GM19240 (cell line): ENCODE data around the gene TAOK3.
"Not testable (repeated sequence)": the region's sequence is repeated elsewhere in the genome, so short reads cannot be mapped to it uniquely, and the experiment has no call there.

Source experiments
- DNase-seq: peaks from one replicate; pipeline ENCODE4 v3.0.0; 2011; ENCODE audit warnings: low spot score; ENCODE audit not compliant: insufficient read length

TAOK3 gene

GRCh38 chr12:118144499-118144898, 228.2 kb downstream of the TAOK3 start:
- no peak for DNase-seq

DNA sequence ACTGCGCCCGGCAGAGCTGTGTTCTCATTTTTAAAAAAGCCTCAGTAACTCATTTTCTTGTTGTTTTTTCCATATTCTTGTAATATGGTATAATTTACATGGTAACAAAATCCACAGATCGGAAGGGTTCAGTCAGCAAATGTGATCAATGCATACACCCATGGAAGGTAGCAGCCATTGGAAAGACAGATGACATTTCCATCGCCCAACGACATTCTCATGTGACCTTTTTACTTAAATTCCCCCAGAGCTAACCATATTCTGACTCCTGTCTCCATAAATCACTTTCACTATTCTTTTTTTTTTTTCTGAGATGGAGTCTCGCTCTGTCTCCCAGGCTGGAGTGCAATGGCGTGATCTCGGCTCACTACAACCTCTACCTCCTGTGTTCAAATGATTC, 231.9 kb downstream of the TAOK3 start:
- DNase-seq: no peak

DNA sequence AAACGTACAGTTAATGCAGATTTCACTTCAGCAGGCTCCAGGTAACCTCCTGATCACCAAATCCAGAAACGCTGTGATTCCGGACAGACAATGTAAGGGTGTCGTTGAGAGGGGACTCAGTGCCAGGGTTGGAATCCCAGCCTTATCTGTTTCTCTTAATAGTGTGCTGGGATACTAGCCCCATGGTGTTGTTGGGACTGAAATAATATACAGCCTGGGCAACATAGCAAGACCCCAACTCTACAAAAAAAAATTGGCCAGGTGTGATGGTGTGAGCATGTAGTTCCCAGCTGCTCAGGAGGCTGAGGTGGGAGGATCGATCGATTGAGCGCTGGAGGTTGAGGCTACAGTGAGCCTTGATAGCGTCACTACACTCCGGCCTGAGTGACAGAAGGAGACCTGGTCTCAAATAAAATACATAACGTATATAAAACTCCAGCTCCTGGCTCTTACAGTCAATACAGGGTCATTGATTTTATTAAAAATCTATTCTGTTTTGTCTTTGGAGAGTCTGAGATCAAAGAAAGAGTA, 235.5 kb downstream of the TAOK3 start:
- DNase-seq: no peak

DNA sequence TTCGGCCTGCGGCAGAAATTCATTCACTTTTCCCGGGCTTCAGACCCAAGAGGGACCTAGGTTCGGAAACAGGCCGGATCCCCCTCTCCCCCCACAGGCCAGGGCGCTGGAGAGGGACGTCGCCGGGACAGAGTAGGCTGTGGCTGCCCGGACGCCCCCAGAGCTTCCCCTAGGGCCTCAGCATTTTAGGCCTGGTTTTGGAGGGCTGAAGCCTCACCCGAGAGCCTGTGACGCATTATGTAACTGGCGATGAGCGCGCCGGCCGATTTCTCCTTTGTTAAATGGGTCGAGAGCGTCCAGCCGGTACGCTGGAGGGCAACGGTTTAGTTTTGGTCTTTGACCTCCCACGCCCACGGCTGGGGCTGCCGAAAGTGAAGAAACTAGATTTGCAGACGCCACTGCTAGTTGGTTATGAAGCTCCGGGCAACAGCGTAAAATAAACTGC, 236.1 kb downstream of the TAOK3 start:
- DNase-seq: peak; percentile 22

DNA sequence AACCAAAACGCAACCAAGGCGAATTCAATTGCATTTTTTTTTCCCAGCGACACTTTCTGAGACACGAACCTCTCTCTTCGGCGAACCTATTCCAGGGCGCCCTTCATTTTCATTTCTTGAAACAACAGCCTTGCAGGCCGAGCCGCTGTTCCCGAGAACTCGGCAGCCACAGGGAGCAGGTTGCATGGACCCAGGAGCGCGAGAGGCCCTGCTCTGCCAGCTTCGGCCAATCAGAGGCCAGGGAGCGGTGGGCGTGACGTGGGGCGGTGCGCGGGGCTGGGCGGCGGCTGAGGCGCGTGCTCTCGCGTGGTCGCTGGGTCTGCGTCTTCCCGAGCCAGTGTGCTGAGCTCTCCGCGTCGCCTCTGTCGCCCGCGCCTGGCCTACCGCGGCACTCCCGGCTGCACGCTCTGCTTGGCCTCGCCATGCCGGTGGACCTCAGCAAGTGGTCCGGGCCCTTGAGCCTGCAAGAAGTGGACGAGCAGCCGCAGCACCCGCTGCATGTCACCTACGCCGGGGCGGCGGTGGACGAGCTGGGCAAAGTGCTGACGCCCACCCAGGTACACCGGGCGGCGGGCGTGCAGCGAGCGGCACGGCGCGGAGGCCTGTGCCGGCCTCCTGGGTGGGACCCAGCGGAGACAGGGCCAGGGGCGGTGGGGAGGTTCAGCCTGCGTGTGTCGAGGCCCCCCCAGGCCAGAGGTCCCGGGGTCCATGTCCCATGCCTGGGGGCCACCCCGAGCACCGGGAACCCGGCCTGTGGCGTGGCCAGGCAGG, 236.7 kb downstream of the TAOK3 start, which contains the start of gene PEBP1:
PEBP1 (plus strand) TSS at position 337 of the 771 bp plus-strand sequence; CDS start at position 423, 86 bp downstream.
- DNase-seq: peak; percentile 86

DNA sequence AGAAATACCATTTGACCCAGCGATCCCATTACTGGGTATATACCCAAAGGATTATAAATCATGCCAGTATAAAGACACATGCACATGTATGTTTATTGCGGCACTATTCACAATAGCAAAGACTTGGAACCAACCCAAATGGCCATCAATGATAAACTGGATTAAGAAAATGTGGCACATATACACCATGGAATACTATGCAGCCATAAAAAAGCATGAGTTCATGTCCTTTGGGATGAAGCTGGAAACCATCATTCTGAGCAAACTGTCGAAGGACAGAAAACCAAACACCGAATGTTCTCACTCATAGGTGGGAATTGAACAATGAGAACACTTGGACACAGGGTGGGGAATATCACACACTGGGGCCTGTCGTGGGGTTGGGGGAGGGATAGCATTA, 243.3 kb downstream of the TAOK3 start:
- not testable (repeated sequence) for DNase-seq

GRCh38 chr12:118127867-118128266, 244.8 kb downstream of the TAOK3 start:
- no peak for DNase-seq

- DNase-seq: no peak
These were observed 246.5 kb downstream of the TAOK3 start for GRCh38 chr12:118126119-118126757.

- no peak for DNase-seq
These were observed 247.0 kb downstream of the TAOK3 start for GRCh38 chr12:118125743-118126118.

DNA sequence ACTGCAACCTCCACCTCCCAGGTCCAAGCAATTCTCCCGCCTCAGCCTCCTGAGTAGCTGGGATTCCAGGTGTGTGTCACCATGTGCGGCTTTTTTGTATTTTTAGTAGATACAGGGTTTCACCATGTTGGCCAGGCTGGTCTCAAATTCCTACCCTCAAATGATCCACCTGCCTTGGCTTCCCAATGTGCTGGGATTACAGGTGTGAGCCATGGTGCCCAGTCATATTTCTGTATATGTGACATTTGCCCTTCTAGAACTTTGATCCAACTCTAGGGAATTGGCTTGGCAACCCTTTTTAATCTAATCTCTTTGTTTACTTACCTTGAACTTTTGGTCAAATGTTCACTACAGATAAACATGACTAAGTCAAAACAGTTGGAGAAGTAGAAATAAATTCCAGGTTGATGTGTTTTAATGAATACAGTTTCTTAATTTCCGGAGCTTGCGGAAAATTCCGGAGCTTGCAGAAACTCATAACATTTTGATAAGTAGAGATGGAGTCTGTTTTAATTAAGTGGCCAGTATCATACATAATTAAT, 248.3 kb downstream of the TAOK3 start:
- no peak for DNase-seq

DNA sequence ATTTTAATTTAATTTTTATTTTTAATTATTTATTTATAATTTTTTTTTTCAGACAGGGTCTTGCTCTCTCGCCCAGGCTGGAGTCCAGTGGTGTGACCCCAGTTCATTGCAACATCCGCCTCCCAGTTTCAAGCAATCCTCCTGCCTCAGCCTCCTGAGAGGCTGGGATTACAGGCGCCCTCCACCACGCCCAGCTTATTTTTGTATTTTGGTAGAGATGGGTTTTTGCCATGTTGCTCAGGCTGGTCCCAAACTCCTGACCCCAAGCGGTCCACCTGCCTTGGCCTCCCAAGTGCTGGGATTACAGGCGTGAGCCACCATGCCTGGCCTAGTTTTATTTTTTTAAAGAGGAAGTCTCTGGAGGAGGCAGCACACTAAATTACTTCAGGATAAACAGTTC, 250.4 kb downstream of the TAOK3 start:
- no peak for DNase-seq

GRCh38 chr12:118120579-118121363, 251.9 kb downstream of the TAOK3 start:
- DNase-seq: peak; percentile 85

DNA sequence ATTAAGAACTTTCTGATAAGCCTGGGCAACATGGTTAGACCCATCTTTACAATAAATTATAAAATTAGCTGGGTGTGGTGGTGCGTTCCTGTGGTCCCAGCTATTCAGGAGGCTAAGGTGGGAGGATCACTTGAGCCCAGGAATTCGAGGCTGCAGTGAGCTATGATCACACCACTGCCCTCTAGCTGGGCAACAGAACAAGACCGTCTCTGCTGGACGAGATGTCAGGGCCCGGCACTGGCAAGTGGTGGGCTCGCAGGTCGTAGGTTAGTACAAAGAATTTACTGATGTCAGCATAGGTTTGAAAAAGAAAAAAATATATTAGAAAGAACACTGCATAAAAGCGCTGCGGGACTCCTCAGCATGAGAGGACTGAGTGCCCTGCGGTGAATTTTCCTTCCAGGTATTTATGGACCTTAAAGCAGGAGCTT, 253.2 kb downstream of the TAOK3 start:
- DNase-seq: no peak

GRCh38 chr12:118109088-118109487, 263.6 kb downstream of the TAOK3 start:
- DNase-seq: no peak

DNA sequence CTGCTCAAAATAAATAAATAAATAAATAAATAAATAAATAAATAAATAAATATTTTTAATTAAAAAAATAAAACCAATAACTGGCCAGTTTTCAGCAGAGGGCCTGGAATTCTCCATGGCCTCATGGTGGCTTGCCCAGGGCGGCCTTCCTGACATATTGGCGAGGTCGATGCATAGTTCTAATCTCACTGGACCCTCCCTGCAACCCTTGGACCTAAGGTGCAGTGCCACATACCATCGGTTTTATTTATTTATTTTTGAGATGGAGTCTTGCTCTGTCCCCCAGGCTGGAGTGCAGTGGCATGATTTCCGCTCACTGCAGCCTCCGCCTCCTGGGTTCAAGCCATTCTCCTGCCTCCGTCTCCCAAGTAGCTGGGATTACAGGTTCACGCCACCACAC, 265.0 kb downstream of the TAOK3 start:
- no peak for DNase-seq

DNA sequence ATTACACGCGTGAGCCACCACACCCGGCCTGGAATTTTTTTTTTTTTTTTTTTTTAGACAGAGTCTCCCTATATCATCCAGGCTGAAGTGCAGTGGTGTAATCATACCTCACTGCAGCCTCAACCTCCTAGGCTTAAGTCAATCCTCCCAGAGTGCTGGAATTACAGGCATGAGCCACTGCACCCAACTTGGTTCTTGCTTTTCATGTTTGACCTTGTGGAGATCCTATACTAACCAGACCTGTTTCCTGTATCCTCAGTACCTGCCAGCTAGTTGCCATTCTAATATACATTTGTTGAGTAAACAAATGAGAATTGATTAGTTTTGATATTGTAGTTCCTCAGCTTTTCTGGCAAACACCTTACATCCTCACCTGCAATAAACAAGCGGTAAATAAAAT, 265.7 kb downstream of the TAOK3 start:
- DNase-seq: no peak

DNA sequence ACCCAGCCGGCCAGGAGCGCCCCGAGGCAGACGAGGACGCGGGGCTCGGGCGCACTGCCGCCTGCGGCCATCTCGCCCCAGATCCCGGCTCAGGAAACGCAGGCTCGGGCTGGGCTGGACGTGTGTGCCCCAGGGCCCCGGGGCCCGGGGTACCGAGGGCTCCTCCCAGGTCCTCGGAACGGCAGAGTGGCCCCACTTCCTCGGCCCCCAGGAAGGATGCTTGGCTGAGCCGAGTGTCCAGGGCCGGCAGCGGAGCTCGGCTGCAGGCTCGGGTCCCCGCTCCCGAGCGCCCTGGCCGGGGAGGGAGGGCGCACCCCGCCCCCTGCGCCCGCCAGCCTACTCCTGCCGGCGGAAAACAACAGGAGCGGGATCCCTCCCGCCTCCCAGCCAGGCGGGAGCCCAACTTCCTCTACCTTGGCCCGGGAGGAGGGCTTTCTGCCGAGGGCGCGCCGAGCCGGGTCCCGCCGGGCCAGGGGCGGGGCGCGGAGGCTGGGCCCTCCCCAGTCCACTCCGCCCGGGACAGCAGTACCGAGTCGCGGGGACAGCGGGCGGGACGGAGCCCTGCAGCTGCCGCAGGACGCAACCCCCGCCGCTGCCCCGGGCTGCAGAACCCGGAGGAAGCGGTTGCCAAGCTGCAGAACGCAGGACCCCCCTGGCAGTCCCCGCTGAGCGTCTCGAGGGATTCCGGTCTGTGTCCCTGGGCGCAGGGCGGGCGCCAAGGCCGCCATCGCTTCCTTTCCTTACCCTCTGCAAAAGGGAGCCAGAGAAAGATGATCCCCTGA, 268.9 kb downstream of the TAOK3 start, which contains the start of gene VSIG10:
VSIG10 (minus strand) TSS at position 411 of the 782 bp plus-strand sequence; CDS start at position 71, 340 bp downstream.
- DNase-seq: no peak

DNA sequence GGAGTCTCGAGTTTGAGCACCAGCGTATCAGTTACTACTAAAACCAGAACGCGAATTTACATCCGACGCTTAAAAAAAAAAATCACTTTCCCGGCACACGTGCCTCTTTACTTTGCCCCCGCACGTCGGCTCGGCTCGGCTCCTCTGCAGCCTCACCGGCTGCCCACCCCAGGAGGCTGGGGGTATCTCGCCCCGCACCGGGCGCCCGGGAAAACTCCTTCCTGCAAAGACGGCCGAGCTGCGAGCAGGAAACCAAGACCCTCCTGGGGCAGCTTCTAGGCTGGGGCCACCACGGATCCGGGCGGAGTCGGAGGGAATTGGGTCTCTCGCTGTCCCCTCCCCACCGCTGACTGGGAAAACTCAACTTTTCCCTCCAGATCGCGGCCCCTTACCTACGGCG, 269.5 kb downstream of the TAOK3 start:
- DNase-seq: no peak

- no peak for DNase-seq
These were observed 270.1 kb downstream of the TAOK3 start for GRCh38 chr12:118102609-118103008.

- DNase-seq: no peak
These were observed 270.6 kb downstream of the TAOK3 start for GRCh38 chr12:118102070-118102469.

DNA sequence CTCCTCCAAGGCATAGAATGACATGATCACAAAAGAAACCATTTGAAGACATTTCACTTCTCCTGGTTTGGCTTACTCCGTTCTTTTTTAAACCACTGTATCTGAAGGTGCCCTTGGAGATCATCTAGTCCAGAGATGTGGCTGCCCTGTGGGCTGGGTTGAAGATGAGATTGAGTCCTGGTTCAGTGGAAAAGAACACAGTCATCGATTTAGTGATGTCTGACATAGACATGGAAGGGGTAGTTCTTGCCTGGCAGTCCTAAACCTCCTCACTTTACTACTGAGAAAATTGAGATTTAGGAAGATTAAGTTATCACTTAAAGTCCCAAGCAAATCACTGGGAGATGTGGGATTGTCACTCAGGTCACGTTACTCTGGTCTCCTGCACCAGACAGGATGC, 271.7 kb downstream of the TAOK3 start:
- DNase-seq: no peak
